Osteoblast (primary cell): Measurements from ENCODE around the gene NIPA2. TPM values are rescaled to one million over a fixed set of nuclear protein-coding genes. Genes with fewer than 3 reads are reported as not detected.
"Not testable (repeated sequence)": the region's sequence is repeated elsewhere in the genome, so short reads cannot be mapped to it uniquely, and the experiment has no call there.

Source experiments
- DNase-seq: peaks from one replicate; pipeline ENCODE4 v3.0.0; 2011; ENCODE audit warnings: low spot score, mixed read lengths; ENCODE audit not compliant: insufficient read length; ENCODE audit errors: missing footprints
- H2AFZ ChIP-seq: 2 replicates; pipeline ENCODE4 v1.6.0; 2011; ENCODE audit warnings: mild to moderate bottlenecking, low read length
- H3K27ac ChIP-seq: 2 replicates; pipeline ENCODE4 v1.5.1; 2011; ENCODE audit warnings: mild to moderate bottlenecking, low read depth, low read length, moderate library complexity
- H3K27me3 ChIP-seq: 2 replicates; pipeline ENCODE4 v1.6.0; 2012; ENCODE audit warnings: mild to moderate bottlenecking, control low read depth, inconsistent platforms, low read length, moderate library complexity; ENCODE audit not compliant: insufficient read depth
- H3K36me3 ChIP-seq: 2 replicates; pipeline ENCODE4 v1.5.1; 2011; ENCODE audit warnings: mild to moderate bottlenecking, low read length, control low read depth, moderate library complexity; ENCODE audit not compliant: insufficient read depth
- H3K4me1 ChIP-seq: 2 replicates; pipeline ENCODE4 v1.5.1; 2011; ENCODE audit warnings: mild to moderate bottlenecking, low read length, control low read depth, moderate library complexity; ENCODE audit not compliant: insufficient read depth
- H3K4me2 ChIP-seq: 2 replicates; pipeline ENCODE4 v1.6.0; 2011; ENCODE audit warnings: mild to moderate bottlenecking, low read length; ENCODE audit not compliant: insufficient read depth
- H3K4me3 ChIP-seq: fragments of 200-600 bp; sonication (generic); 3 replicates; pipeline ENCODE4 v1.5.1; 2012; ENCODE audit warnings: mild to moderate bottlenecking, low read length, inconsistent platforms; ENCODE audit not compliant: insufficient read depth
- H3K79me2 ChIP-seq: 2 replicates; pipeline ENCODE4 v1.6.0; 2012; ENCODE audit warnings: mild to moderate bottlenecking, low read length, control low read depth, inconsistent platforms; ENCODE audit not compliant: insufficient read depth
- H3K9me3 ChIP-seq: 2 replicates; pipeline ENCODE4 v1.5.1; 2011; ENCODE audit warnings: low read depth, low read length, control low read depth
- H4K20me1 ChIP-seq: 2 replicates; pipeline ENCODE4 v1.6.0; 2012; ENCODE audit warnings: mild to moderate bottlenecking, low read length, control low read depth; ENCODE audit not compliant: insufficient read depth
- total RNA-seq: library from RNA; depleted of rRNA; stranded (reverse); fragments of >200 nt; gene quantifications from 2 replicates; pipeline ENCODE4 v1.2.3, GENCODE V29; 2012
- TF ChIP-seq, protein P1 (sequence below): IDR thresholded peaks from 2 replicates; pipeline ENCODE4 v1.5.1; 2011; ENCODE audit warnings: mild to moderate bottlenecking, low read depth, low read length, moderate library complexity; ENCODE audit errors: extremely low read depth

The NIPA2 gene
- total RNA-seq, 1 donor: 50.3 TPM

DNA sequence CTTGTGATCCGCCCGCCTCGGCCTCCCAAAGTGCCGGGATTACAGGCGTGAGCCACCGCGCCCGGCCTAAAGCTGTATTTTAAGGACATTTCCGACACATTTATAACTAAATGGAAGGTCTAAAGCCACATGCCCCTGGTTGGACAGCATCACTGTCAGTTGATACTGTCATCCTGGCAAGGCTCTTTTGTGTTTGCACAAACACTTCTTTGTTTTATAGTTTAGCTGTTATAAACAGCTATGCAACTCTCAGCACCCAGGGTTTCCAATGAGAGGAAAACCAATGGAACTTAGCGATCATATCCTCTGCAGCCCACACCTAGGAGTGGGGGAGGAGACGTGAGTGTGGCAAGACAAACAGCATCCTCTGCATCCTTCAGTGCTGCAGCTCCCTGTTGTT is 32.3 kb upstream of the NIPA2 start:
- Histone ChIP-seq H2AFZ (no peak overlapping the region), H3K36me3 (no peaks in the 10 kb centered on the region), H3K4me2 (no peak overlapping the region), H4K20me1 (no peaks in the 10 kb centered on the region), H3K4me1 (no peaks in the 10 kb centered on the region), H3K79me2 (peaks cover 12% of the 10 kb centered on the region), H3K27ac (no peak overlapping the region), H3K27me3 (no peaks in the 10 kb centered on the region), H3K9me3 (no peaks in the 10 kb centered on the region), H3K4me3 (no peak overlapping the region)
- TF ChIP-seq, protein P1, sequence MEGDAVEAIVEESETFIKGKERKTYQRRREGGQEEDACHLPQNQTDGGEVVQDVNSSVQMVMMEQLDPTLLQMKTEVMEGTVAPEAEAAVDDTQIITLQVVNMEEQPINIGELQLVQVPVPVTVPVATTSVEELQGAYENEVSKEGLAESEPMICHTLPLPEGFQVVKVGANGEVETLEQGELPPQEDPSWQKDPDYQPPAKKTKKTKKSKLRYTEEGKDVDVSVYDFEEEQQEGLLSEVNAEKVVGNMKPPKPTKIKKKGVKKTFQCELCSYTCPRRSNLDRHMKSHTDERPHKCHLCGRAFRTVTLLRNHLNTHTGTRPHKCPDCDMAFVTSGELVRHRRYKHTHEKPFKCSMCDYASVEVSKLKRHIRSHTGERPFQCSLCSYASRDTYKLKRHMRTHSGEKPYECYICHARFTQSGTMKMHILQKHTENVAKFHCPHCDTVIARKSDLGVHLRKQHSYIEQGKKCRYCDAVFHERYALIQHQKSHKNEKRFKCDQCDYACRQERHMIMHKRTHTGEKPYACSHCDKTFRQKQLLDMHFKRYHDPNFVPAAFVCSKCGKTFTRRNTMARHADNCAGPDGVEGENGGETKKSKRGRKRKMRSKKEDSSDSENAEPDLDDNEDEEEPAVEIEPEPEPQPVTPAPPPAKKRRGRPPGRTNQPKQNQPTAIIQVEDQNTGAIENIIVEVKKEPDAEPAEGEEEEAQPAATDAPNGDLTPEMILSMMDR: no peak
- DNase-seq: no peak

DNA sequence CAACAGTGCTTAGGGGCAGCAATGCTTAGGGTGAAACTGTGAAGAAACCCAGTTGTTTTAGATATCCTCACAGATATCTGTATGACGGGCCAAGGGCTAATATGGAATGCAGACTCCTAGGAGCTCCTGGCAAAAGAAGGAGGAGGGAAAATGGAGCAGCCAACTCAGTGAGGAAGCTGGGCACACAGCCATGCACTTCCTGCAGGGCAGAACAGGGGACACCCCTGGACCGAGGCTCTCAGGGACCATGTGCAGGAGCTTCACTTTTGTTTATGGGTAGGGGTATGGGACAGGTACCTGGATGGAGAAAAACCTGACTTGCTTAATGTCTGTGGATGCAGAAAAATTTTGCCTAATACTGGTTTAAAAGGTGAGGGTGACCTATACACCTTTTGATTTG is 31.8 kb upstream of the NIPA2 start:
- Histone ChIP-seq H3K36me3 (no peaks in the 10 kb centered on the region), H4K20me1 (peaks cover 3% of the 10 kb centered on the region), H3K4me1 (no peaks in the 10 kb centered on the region), H3K79me2 (peaks cover 12% of the 10 kb centered on the region), H2AFZ (no peak overlapping the region), H3K27me3 (no peaks in the 10 kb centered on the region), H3K27ac (no peak overlapping the region), H3K4me2 (no peak overlapping the region), H3K9me3 (no peaks in the 10 kb centered on the region), H3K4me3 (no peak overlapping the region)
- TF ChIP-seq, protein P1: no peak
- no peak for DNase-seq

DNA sequence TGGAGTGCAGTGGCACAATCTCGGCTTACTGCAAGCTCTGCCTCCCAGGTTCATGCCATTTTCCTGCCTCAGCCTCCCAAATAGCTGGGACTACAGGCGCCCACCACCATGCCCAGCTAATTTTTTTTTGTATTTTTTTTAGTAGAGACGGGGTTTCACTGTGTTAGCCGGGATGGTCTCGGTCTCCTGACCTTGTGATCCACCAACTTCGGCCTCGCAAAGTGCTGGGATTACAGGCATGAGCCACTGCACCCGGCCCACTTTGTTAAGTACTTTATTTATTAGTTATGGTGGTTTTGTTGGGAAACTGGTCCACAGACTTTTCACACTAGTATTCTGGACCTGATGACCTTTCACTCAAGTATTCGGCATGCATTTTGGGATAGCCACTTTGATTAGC is 30.6 kb upstream of the NIPA2 start:
- H3K4me1 ChIP-seq: not testable (repeated sequence)

DNA sequence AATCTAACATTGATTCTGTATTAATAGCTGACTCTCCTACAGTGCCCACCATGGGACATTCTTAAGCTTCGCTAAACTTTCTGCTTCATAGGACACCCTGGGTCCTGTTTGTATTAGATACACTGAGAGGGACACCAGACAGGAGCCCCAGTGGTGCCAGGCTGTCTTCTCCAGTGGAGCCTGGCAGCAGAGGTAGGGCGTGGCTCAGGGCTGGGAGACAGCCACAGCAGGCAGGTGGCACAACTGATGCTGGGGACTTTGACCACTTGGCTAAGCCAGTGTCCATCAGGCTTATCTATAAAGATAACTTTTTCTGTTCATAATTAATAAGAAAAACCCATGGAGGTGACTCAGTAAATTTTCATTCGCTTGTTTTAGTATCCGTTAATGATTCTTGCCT is 30.2 kb upstream of the NIPA2 start:
- TF ChIP-seq, protein P1: no peak
- Histone ChIP-seq H3K79me2 (peaks cover 13% of the 10 kb centered on the region), H3K4me3 (no peak overlapping the region), H3K27ac (no peak overlapping the region), H2AFZ (no peak overlapping the region), H3K4me2 (no peak overlapping the region), H4K20me1 (peaks cover 3% of the 10 kb centered on the region), H3K36me3 (peaks cover 6% of the 10 kb centered on the region), H3K9me3 (no peaks in the 10 kb centered on the region), H3K4me1 (no peaks in the 10 kb centered on the region), H3K27me3 (no peaks in the 10 kb centered on the region)
- no peak for DNase-seq

More for the DNA sequence above, 30.6 kb upstream of the NIPA2 start:
- H3K9me3 ChIP-seq, H3K4me2 ChIP-seq, H3K4me3 ChIP-seq, H3K36me3 ChIP-seq, H2AFZ ChIP-seq, H4K20me1 ChIP-seq, H3K27me3 ChIP-seq, DNase-seq, H3K27ac ChIP-seq: not testable (repeated sequence)
- H3K79me2 ChIP-seq: peaks cover 13% of the 10 kb centered on the region
